Activated T-cell treated with anti-CD3 and anti-CD28 coated beads, Interleukin-2, amount 50 U/mL, for 24 hours (primary cell): ENCODE results near the gene POLA1.

Source experiments
- DNase-seq: peaks from one replicate; pipeline ENCODE4 v3.0.0-alpha.2; 2020
- H3K27ac Mint-ChIP-seq: 2 replicates; pipeline ENCODE4 v1.8.0; 2020; ENCODE audit warnings: mild to moderate bottlenecking, mixed read lengths
- H3K27me3 Mint-ChIP-seq: 2 replicates; pipeline ENCODE4 v1.8.0; 2020; ENCODE audit warnings: mixed read lengths
- H3K36me3 Mint-ChIP-seq: 2 replicates; pipeline ENCODE4 v1.8.0; 2020; ENCODE audit warnings: low read depth, mixed read lengths
- H3K4me1 Mint-ChIP-seq: 2 replicates; pipeline ENCODE4 v1.8.0; 2020; ENCODE audit warnings: low read depth, mixed read lengths
- H3K4me3 Mint-ChIP-seq: 2 replicates; pipeline ENCODE4 v1.8.0; 2020; ENCODE audit warnings: mild to moderate bottlenecking, moderate library complexity, mixed read lengths
- H3K9me3 Mint-ChIP-seq: 2 replicates; pipeline ENCODE4 v1.8.0; 2020; ENCODE audit warnings: mixed read lengths

Gene POLA1

DNA sequence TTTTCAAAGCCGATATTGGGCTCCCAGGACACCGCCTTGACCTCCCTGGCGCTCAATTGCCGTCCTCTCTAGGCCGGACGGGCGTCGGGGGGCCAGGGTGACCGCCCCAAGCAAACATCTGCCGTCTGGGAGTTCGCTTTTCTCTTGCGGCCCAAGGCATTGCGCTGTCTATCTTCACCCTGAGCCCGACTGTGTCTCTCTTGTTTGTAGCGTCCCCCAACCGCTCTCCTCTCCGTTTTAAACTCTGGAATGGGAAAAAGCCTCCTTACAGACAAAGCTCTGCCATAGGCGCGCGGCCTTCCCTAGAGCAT, 322.6 kb downstream of the POLA1 start:
- Mint-ChIP-seq H3K4me1 (peaks cover 24% of the 10 kb centered on the region), H3K27ac (no peak overlapping the region), H3K36me3 (no peaks in the 10 kb centered on the region), H3K4me3 (no peak overlapping the region), H3K9me3 (no peaks in the 10 kb centered on the region), H3K27me3 (peaks cover 82% of the 10 kb centered on the region)
- no peak for DNase-seq

DNA sequence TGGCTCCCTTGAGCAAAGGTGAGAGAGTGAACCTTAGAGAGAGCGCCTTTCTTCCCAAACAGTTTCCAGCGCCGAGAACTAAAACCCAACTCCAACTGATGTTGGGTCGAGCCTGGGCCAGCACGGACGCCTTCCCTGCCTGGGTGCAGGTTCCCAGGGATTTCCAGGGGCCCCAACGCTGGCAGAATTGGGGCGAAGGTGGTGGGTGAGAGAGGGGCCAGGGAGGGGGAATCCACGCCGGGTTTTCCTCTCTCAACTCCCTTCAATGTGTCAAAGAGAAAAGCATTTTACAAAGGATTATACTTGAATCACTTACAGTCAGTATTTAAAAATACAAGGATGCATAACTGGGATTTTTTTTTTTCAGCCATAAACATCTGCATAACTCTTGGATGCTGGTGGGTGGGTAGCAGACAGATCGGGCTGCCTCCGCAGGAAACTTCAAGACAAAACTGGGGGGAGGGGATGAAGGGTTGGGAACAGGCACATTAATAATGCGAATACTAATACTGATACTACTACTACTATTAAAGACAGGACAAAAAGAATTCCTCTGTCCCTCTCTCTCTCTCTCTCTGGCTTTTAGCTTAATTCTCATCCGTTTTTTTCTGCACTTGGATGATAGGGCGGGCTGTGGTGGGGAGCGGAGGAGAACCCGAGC, 323.4 kb downstream of the POLA1 start:
- no peaks in the 10 kb centered on the region for H3K9me3 Mint-ChIP-seq
- no peak overlapping the region for H3K27ac Mint-ChIP-seq
- peaks cover 82% of the 10 kb centered on the region for H3K27me3 Mint-ChIP-seq
- H3K4me3 Mint-ChIP-seq = no peak overlapping the region
- peaks cover 30% of the 10 kb centered on the region for H3K4me1 Mint-ChIP-seq
- H3K36me3 Mint-ChIP-seq = no peaks in the 10 kb centered on the region
- no peak for DNase-seq

DNA sequence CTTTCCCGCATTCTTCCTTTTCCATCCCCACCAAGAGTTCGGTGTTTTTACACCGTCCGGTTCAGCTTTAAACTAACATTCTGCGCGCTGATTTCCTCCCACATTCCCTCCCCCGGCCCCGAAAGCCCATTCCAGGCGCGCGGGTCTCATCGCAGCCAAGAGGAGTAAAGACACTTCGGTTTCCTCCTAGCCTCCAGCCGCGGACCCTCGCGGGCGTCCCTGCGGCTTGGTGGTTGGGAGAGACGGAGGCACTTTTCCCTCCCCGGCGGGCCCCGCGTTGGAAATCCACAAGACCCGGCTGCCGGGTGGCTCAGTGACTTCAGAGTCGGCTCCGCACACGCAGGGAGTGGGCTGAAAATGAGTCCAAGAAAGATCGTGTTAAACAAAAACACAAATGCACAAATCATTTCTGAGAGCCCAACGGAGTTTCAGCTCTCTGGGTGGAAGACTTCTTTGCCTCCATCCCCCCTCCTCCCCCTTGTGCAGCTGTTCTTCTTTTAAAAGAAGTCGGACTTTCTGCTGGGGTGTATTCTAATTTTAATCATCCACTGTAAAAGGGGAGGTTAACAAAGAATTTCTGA, 324.0 kb downstream of the POLA1 start:
- H3K4me1 Mint-ChIP-seq = peaks cover 32% of the 10 kb centered on the region
- no peak for DNase-seq
- H3K27ac Mint-ChIP-seq = no peak overlapping the region
- no peak overlapping the region for H3K4me3 Mint-ChIP-seq
- H3K27me3 Mint-ChIP-seq = peaks cover 81% of the 10 kb centered on the region
- no peaks in the 10 kb centered on the region for H3K9me3 Mint-ChIP-seq
- no peaks in the 10 kb centered on the region for H3K36me3 Mint-ChIP-seq

DNA sequence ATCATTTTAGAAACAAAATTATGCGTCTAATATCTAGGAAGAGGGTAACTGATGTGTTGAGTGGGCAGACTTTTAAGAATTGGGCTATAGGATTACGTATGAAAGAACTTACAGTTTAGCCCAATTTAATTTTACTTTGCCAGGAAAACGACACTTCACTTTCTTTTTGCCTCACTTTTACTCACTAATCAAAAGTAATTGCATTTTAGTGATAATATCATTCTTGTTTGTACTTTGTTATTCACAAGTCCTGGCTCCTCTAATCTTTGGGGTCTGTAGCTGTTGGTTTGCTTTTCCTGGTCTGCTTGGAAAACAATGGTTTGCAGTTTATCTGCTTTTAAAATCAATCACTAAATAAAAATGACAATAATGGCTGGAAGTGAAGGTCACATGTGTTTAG, 325.0 kb downstream of the POLA1 start:
- H3K4me1 Mint-ChIP-seq = peaks cover 28% of the 10 kb centered on the region
- no peak overlapping the region for H3K27ac Mint-ChIP-seq
- no peak overlapping the region for H3K4me3 Mint-ChIP-seq
- peaks cover 86% of the 10 kb centered on the region for H3K27me3 Mint-ChIP-seq
- no peaks in the 10 kb centered on the region for H3K36me3 Mint-ChIP-seq
- no peak for DNase-seq
- H3K9me3 Mint-ChIP-seq = no peaks in the 10 kb centered on the region

DNA sequence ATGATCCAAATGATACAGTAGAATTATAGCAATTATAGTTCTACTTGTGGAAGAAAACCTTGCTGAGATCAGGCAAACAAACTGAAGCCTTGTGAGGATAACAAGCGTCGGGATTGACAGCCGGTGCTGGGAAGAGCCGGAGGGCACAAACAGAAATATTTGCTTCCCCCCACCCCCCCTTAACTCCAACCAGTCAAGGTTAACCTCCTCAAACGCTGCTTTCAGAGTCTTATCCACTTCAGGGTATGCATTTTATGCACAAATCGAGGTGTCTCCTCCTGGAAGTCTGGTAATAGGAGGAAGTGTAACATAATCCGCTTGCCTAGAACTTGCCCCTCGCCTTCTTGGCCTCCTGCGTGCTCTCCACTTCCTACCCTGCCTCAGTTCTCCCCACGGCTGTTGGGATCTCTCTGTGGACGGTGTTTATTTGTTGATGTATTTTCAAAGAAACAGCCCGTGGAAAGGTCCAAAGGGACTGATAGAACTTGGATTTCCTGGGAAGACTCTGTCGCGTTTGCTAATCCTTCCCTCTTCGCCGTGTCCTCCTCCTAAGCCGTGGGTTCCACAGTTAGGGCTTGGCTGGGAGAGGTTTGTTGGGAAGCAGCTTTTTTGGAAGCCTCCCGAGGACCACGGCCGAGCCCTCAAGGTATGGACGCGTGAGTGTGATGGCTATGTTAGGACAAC, 326.1 kb downstream of the POLA1 start:
- no peak for DNase-seq
- Mint-ChIP-seq H3K4me1 (peaks cover 25% of the 10 kb centered on the region), H3K36me3 (no peaks in the 10 kb centered on the region), H3K4me3 (no peak overlapping the region), H3K9me3 (no peaks in the 10 kb centered on the region), H3K27me3 (peaks cover 88% of the 10 kb centered on the region), H3K27ac (no peak overlapping the region)

DNA sequence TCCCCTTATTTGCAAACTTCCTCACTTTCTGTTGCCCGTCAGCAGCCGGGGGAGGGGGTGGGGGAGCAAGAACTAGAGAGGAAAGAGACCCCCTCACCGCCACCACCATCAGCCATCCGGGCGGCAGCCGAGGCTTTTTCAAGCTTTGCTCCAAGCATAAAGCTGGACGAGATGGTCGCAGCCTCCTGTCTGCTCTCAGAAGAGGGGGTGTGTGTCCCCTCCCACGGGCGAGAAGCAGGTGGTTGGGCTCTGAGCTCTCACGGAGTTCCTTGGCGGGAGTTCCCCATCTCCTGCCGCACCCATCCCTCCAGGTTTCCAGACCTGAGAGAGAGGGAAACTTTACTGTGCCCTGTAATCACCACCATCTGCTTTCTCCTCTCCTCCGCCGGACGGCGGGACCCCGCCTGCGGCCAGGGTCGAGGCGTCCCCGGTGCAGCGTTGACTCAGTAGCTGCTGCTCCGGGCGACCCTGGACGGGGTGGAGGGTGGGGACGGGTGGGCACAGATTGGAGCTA, 326.7 kb downstream of the POLA1 start:
- peaks cover 23% of the 10 kb centered on the region for H3K4me1 Mint-ChIP-seq
- no peaks in the 10 kb centered on the region for H3K9me3 Mint-ChIP-seq
- H3K27me3 Mint-ChIP-seq = peaks cover 88% of the 10 kb centered on the region
- H3K27ac Mint-ChIP-seq = no peak overlapping the region
- H3K36me3 Mint-ChIP-seq = no peaks in the 10 kb centered on the region
- H3K4me3 Mint-ChIP-seq = no peak overlapping the region
- DNase-seq = no peak

DNA sequence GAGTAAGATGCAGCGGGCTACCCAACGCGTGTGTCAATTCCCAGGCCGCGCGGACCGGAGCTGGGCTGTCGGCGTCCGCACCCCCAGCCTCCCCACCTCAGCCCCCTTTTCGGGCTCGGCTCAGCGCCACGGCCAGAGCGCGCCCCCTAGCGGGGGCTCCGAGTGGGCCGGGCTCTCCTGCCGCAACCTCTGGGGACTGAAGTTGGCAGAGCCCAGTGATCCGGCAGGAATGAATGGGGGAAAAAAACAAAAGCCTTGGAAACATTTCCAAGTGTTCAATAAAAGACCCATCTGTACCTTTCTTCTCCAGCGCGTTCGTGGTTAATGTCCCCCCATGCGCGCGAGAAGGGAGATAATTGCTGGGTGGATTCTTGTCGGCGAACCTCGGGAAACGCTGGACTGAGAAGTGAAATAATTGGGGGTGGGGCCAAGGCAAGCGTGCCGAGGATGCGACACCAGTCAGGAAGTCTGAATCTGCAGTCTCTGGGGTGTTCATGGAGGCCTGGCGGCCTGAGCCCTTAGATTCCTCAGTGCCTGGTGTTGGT, 327.3 kb downstream of the POLA1 start:
- Mint-ChIP-seq H3K27me3 (peaks cover 88% of the 10 kb centered on the region), H3K4me3 (peak overlapping the region; percentile 36), H3K4me1 (peaks cover 21% of the 10 kb centered on the region), H3K27ac (no peak overlapping the region), H3K36me3 (no peaks in the 10 kb centered on the region), H3K9me3 (no peaks in the 10 kb centered on the region)
- peak; percentile 53 for DNase-seq

DNA sequence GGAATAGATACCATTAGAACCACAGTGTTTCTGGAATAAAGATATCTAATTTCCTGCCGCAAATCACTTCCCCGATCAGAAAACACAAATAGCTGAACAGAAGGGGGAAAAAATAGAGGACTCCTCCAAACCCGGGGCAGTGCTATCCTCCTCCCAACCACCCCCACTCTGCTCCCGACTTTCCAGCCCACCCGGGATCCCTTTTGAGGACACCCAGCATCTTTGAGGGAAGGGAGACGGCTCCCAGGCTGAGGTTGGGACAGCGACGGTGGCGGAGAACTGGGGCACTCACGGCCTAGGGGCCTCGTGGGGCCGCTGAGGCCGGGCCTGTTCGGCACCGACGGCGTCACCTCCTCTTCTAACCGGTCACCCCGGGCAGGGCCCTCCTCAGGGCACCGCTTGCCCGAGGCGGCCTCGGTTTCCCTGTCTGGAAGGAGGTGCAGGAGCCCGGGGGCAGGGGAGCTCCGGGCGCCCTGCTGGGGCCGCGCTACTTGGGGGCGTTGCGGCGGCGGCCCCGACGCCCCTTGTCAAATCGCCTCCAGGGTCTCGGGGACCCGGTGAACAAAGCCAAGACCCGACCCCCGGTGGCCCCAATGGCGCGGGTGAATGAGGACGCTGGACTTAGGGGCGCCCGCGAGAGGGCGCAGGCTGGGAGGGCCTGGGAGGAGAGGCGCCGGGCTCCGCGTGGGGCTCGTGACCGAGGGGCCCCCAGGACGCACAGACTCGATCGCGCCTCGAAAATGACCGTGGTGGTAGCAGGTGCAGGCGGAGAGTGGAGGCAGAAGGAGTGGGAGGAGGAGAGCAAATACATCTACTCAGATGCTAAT, 329.0 kb downstream of the POLA1 start:
- DNase-seq = no peak
- H3K27me3 Mint-ChIP-seq = peaks cover 84% of the 10 kb centered on the region
- no peak overlapping the region for H3K4me3 Mint-ChIP-seq
- peaks cover 14% of the 10 kb centered on the region for H3K4me1 Mint-ChIP-seq
- H3K27ac Mint-ChIP-seq = no peak overlapping the region
- no peaks in the 10 kb centered on the region for H3K36me3 Mint-ChIP-seq
- H3K9me3 Mint-ChIP-seq = no peaks in the 10 kb centered on the region

DNA sequence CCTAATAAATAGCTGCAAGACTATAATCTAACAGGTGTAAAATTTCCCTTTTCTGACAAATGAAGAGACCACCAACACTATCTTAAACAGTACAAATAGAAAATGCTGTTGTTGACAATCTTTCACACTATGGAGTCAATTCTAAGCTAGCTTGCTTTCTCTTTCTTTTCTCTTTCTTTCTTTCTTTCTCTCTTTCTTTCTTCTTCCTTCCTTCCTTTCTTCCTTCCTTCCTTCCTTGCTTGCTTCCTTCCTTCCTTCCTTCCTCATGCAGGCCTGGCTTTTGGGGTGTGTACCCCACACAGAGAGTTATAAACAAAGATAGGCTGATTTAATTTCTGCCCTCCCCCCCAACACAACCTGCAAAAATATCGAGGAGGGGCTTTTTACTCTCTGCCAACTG, 330.2 kb downstream of the POLA1 start:
- peaks cover 13% of the 10 kb centered on the region for H3K4me1 Mint-ChIP-seq
- DNase-seq = no peak
- no peak overlapping the region for H3K27ac Mint-ChIP-seq
- no peaks in the 10 kb centered on the region for H3K36me3 Mint-ChIP-seq
- H3K27me3 Mint-ChIP-seq = peaks cover 81% of the 10 kb centered on the region
- H3K9me3 Mint-ChIP-seq = no peaks in the 10 kb centered on the region
- no peak overlapping the region for H3K4me3 Mint-ChIP-seq

DNA sequence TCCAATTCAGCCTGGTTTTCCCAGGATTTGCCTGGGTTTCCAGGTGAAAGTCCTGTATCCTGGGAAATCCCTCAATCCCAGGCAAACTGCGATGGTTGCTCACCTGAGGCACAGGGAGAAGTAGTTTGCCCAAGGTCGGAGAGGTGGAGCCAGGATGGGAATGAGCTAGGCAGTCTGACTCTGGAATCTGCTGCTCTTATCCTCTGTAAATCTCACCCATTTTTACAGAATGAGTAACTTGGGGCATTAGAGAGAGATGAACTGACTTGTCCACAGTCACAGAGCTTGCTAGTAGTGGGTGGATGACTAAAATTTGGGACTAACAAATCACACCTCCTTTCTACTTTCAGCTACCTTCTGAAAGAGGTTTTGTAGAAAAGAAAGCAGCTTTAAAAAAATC, 331.9 kb downstream of the POLA1 start:
- Mint-ChIP-seq H3K36me3 (no peaks in the 10 kb centered on the region), H3K4me3 (no peak overlapping the region), H3K27me3 (peaks cover 67% of the 10 kb centered on the region), H3K4me1 (peaks cover 13% of the 10 kb centered on the region), H3K9me3 (no peaks in the 10 kb centered on the region), H3K27ac (no peak overlapping the region)
- DNase-seq = no peak

DNA sequence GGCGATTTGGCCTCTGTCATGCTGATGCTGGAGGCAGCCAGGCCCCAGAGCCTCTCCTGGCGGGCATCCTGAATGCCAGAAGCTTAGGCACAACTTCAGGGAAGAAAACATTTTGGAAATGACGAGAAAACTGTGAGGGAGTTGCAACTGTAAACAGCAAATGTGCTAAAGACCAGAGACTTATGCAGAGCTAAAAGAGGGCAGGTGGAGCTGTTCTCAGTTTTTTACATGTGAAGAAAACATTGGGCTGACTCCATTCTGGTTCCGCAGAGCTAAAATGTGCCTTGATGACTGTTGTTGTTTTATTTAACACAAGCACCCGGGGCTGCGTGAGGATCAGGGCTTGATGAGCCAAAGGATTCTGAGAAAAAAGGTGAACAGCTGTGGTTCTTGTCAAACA, 332.9 kb downstream of the POLA1 start:
- Mint-ChIP-seq H3K27me3 (peaks cover 65% of the 10 kb centered on the region), H3K4me1 (peaks cover 8% of the 10 kb centered on the region), H3K36me3 (no peaks in the 10 kb centered on the region), H3K4me3 (no peak overlapping the region), H3K27ac (no peak overlapping the region), H3K9me3 (no peaks in the 10 kb centered on the region)
- DNase-seq = no peak

DNA sequence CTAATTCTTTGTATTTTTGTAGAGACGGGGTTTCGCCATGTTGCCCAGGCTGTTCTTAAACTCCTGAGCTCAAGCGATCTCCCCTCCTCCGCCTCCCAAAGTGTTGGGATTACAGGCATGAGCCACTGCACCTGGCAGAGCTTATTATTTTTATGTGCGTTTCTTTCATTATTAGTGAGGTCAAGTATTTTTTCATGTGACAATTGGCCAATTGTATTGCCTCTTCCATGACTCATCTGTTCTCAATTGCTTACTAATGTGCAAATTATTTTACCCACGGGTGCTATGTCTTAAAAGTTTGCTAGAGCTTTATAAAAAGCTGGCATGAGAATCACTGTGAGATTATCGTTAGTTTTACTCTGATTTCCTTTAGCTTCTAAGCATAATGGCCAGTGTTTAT, 335.0 kb downstream of the POLA1 start:
- no peaks in the 10 kb centered on the region for H3K36me3 Mint-ChIP-seq
- no peak overlapping the region for H3K4me3 Mint-ChIP-seq
- no peaks in the 10 kb centered on the region for H3K9me3 Mint-ChIP-seq
- H3K27me3 Mint-ChIP-seq = peaks cover 50% of the 10 kb centered on the region
- H3K27ac Mint-ChIP-seq = no peak overlapping the region
- no peak for DNase-seq
- no peaks in the 10 kb centered on the region for H3K4me1 Mint-ChIP-seq

DNA sequence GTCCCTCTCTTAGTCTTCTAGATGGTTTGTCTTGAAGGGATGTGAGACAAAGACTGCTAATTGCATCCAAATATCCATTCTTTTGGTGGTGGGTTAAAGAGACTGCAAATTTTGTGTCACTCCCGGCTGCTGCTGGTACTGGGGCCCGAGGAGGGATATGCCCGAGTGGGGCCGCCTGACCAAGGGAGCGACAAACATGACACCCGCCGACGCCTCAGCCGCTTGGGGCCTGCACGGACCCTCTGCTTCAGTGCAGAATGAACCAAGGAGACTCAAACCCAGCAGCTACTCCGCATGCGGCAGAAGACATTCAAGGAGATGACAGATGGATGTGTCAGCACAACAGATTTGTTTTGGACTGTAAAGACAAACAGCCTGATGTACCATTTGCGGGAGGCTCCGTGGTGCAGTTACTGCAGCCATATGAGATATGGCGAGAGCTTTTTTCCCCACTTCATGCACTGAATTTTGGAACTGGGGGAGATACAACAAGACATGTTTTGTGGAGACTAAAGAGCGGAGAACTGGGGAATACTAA, 335.6 kb downstream of the POLA1 start:
- no peak overlapping the region for H3K27ac Mint-ChIP-seq
- H3K4me1 Mint-ChIP-seq = no peaks in the 10 kb centered on the region
- no peak for DNase-seq
- peaks cover 44% of the 10 kb centered on the region for H3K27me3 Mint-ChIP-seq
- H3K4me3 Mint-ChIP-seq = no peak overlapping the region
- no peaks in the 10 kb centered on the region for H3K9me3 Mint-ChIP-seq
- H3K36me3 Mint-ChIP-seq = no peaks in the 10 kb centered on the region

DNA sequence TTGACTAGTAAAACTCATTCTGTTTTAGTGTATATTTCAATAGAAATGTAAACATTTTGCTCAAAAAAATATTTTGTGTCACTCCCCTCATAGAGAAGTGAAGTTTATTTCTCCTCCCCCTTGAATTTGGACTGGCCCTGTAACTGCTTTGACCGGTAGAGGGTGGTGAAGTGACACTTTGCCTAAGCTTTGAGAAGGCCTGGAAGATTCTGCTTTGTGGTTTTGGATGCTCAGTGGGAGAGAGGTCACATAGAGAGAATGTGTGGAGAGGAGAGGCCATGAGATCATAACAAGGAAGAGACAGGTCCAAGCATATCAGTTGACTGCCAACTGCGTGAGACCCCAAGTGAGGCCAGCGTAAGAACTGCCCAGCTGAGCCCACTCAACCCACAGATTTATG, 341.2 kb downstream of the POLA1 start:
- no peaks in the 10 kb centered on the region for H3K36me3 Mint-ChIP-seq
- no peak for DNase-seq
- no peaks in the 10 kb centered on the region for H3K9me3 Mint-ChIP-seq
- H3K27me3 Mint-ChIP-seq = peaks cover 18% of the 10 kb centered on the region
- H3K4me1 Mint-ChIP-seq = no peaks in the 10 kb centered on the region
- H3K4me3 Mint-ChIP-seq = no peak overlapping the region
- no peak overlapping the region for H3K27ac Mint-ChIP-seq
